ENCODE measurements around the gene BLM.
A peak's percentile ranks its signal among the peaks of the same experiment; 100 is the strongest.
"Not testable (repeated sequence)": the region's sequence is repeated elsewhere in the genome, so short reads cannot be mapped to it uniquely, and the experiment has no call there.

The BLM gene

DNA sequence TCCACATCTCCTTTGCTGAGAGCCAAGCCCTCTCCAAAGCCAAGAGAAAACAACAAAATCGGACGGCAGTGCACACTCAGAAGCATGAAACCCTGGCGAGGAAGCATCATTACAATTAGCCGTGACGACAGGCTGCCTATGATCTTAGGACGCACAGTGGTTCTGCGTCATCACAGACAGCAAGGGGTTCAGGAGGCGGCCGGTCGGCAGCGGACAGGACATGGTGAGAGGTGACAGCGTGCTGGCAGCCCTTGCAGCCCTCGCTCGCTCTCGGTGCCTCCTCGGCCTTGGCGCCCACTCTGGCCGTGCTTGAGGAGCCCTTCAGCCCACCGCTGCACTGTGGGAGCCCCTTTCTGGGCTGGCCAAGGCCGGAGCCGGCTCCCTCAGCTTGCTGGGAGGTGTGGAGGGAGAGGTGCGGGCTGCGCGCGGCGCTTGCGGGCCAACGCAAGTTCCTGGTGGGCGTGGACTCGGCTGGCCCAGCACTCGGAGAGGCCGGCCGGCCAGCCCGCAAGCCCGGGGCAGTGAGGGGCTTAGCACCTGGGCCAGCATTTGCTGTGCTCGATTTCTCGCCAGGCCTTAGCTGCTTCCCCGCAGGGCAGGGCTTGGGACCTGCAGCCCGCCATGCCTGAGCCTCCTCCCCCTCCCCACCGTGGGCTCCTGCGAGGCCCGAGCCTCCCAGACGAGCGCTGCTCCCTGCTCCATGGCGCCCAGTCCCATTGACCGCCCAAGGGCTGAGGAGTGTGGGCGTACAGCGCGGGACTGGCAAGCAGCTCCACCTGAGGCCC, 108.2 kb downstream of the BLM start:
- not testable (repeated sequence) for DNase-seq

DNA sequence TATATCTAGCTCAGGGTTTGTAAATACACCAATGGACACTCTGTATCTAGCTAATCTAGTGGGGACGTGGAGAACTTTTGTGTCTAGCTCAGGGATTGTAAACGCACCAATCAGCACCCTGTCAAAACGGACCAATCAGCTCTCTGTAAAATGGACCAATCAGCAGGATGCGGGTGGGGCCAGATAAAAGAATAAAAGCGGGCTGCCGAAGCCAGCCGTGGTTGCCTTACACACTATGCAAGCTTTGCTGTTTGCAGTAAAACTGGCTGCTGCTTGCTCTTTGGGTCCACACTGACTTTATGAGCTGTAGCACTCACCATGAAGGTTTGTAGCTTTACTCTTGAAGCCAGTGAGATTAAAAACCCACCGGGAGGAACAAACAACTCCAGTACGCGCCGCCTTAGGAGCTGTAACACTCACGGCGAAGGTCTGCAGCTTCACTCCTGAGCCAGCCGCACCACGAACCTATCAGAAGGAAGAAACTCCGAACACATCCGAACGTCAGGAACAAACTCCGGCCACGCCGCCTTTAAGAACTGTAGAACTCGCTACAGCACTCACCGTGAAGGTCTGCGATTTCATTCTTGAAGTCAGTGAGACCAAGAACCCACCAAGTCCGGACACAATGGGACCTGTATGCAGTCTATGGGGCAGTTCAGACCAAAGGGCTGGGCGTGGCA, 109.2 kb downstream of the BLM start:
- not testable (repeated sequence) for DNase-seq

DNA sequence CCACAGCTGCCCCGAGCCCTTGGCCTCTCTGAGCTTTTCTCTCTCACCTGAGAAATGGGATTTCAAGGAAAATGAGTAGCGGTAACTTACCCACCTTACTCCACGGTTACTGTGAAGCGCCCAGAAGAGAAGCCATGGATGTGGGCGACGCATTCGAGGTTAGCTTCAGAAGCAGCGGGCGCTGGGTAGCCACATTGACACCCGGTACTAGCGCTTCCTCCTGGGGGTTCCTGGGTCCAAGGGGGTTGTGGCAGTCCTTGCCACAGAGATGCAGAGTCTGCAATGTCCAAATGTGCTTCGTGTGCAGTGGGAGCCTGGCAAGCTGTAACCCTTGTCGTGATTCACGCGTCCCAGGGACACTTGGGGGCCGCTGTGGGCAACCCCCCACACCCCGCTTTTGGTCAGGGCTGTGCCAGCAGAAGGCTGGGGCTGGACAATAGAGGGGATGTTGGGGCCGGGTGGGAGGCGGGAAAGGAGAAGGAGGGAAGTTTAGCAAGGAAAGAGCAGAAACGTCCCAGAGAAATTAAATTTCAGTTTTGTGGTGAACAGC, 109.8 kb downstream of the BLM start:
- DNase-seq, result no peak

DNA sequence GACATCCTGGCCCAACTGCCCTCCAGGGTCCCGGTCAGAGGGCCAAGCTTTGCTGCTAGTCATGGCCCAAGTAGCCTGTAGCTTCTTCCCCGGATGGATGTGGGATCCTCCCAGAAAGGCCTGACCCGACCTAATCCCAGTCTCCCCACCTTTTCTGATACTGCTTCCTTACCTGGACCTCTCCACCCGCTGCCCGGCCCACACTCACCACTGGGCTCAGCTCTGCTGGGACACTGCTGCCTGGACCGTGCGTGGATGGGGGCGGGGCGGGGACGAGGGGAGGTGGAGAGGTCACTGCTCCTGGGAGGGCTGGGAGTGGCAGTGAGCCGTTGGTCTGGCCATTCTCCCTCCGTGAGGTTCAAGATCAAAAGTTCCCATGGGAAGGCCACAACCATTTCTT, 111.0 kb downstream of the BLM start:
- no peak for DNase-seq

DNA sequence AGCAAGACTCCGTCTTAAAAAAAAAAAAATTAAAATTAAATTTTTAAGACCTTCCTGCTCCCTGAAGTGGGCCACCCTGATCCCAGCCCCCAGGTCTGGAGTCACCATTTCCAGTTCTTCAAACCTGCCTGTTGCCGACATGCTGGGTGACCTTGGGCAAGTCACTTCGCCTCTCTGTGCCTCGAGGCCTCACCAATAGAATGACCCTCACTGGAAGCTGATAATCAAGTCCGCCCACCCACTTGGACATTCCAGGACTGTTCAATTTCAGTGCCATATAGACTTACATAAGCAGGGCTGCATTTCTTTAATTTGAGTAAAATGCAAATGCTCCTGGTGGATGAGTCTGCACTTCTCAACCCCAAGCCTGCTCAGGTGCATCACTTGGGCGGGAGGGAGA, 112.0 kb downstream of the BLM start:
- DNase-seq, result no peak

DNA sequence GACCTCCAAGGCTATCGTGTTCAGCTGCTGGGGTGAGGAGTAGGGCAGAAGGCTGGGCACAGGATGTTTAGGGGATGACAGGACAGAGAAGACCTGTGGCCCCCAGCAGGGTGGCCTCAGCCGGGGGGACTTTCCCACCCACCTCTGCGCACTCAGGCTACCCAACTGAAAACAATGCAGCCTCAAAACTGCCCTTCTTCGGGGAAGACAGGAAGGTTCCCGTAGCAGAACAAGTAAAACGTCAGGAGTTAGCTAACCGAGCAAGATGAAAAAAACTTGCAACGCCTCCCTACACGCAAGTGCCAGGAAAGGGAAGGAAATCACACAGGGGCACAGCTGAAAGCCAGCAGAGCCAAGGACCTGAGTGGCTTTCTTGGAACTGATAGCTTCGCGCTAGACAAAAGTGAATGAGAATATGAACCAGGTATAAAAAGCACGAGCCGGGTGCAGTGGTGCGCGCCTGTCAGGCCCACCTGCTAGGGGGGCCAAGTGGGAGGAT, 112.8 kb downstream of the BLM start:
- DNase-seq, result peak; percentile 74

DNA sequence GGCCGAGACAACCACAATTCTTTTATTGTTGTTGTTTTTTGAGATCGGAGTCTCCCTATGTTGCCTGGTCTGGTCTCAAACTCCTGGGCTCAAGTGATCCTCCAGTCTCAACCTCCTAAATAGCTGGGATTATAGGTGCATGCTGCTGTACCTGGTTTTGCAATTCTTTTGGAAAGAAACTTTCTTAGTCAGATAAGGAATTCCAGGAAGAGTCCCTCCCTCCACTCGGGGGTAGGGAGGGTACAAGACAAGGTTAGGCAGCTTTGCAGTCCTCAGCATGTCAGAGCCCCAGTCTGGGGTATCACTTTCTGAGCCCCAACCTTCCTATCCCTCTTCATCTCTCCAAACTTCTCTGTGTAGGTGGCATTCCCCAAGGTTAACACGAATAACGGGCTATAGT, 117.5 kb downstream of the BLM start:
- DNase-seq, result no peak

DNA sequence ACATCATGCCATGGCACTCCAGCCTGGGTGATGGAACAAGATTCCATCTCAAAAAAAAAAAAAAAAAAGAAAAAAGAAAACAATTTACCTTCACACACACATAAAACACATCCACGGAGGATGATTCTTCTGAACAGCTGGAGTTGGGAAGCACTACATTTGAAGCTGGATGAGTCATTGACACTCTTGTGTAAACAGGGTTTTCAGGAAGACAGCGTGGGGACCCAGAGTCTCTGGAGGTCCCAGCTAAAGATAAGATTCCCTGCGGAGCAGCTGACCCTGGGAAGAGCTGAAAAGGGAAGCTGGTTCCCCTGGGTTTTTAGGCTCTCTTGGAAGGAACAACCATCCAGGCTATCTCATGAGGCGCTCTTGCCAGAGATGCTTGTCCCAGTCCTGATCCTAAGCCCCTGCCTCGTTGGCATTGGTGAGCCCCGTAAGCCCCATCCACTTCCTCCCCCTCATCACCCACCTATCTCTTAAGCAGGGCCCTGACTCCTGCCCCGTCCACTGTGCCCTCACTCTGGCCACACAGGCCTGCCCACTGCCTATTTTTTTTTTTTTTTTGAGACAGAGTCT, 119.2 kb downstream of the BLM start:
- no peak for DNase-seq

DNA sequence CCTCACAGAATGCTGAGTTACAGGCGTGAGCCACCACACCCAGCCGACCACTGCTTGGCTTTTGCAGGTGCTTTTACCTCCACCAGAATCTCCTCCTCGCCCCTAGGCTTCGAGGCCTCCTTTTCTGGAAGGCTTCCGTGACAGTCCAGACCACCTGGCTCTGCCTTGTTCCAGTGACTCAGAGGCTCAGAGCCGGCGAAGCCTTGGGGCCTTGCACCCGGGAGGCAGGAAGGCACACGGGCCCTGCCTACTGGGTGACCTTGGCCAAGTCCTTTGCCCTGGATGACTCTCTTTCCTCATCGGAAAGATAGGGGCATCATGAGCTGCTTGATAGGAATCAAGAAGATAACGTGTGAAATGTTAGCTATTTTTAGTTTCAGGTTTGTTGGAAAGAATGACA, 119.9 kb downstream of the BLM start:
- DNase-seq, result no peak

DNA sequence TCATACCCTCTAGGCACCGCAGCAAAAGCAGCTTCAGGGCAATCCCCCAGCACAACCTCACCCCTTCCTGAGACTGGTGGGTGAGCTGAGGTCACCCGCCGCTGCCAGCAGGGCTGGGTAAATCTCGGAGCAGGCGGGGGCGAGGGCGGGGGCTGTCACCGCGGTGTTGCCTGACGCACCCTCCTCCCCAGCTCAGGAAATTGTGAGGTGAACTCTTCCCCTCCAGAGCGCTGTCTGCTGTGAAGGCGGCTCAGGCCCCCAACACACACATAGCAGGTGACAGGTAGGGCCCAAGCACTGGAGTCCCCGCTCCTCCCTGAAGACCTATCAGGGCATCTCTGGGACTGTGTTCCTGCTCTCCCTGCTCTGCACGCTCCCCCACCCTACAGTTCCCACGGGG, 121.0 kb downstream of the BLM start:
- DNase-seq, result no peak

DNA sequence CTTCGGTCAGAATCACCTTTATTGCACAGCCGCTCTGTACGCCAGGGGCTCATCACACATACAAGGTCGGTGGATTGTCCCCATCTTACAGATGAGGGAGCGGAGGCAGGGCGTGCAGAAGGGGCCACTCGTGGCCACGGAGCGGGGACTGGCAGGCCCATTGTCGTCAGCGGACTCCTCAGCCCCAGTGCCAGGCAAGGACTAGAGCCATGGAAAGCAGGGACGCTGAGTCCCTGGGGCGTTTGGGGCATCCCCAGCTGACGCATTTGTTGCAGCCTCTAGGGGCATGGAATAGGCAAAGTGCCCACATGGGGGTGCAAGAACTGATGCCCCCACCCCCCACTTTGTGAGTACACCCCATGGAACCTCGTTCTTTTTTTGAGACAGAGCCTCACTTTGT, 121.4 kb downstream of the BLM start:
- DNase-seq, result no peak

DNA sequence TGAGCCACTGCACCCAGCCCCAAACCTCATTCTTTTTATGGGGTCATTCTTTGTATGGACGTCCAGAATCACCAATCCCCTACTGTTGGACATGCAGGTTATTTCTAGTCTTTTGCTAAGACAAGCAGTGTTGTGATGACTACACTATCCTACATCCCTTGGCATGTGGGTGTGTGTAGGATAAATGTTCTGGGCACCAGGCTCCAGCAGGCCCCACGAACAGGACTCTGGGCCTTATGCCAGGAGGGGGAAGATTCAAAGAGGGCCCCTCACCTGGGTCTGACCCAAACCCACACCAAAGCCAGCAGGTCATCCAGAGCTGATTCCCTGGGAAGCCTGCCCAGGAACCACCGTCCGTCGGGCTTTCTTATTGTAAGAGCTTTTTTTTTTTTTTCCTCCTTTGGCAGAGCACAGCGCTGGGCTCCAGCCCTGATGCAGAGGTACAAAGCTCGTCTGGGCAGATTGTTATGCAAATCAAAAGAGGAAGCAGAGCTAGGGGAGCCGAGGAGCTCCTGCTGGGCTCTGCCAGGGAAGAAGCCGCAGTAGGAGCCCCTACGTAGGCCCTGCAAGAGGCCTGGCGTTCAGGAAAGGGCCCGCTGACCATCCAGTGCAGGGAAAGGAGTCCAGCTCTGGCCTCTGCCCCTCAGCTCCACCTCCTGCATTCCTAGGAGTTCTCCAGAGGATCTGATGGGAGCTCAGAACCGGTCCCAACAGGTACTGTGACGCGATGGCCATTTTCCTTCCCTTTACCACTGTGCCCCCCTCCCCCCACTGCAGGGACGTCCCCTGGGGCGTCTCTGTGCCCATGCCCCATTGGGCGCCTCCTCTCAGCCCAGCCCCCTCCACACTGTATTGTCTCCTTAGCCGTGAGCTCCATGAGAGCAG, 122.3 kb downstream of the BLM start:
- peak; percentile 82 for DNase-seq

DNA sequence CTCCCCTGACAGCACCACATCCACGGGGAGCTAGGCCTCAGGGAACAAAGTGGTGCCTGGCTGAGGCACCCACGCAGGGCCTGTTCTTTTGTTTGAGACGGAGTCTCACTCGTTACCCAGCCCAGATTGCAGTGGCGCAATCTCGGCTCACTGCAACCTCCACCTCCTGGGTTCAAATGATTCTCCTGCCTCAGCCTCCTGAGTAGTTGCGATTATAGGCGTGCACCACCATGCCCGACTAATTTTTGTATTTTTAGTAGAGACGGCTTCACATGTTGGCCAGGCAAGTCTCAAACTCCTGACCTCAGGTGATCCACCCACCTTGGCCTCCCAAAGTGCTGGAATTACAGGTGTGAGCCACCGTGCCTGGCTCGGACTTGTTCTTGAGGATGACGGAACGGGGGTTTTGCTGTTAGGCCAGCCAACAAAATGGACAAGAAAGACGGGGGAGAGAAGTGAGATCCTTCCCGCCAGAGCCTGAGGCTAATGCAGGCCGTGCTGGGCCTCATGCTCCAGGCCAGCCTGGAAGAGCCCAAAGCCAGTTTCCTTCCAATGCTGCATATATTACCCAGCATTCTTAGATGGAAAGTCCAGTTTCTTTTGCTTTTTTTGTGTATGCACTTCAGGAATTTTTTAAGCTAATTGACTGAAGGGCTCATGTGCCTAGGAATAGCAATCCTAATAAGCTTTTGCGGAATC, 123.2 kb downstream of the BLM start:
- no peak for DNase-seq

DNA sequence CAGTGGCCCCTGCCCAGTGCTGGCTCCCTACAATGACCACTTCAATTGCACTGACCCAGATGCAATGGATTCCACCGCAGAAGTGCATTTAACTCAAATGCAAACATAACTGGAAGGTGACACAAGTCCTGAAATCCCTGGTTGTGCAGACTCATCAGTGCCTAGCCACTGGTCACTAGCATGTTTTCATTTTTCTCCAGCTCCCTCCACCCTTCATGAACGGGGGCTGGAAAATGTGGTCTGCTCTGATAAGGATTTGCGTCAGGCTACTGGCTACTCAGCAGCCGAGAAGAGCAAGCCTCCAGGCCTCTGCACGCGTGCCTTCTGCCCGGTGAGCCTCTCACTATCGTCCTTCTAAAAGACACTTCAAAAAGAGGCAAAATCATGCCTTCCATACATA, 123.8 kb downstream of the BLM start:
- peak; percentile 19 for DNase-seq

DNA sequence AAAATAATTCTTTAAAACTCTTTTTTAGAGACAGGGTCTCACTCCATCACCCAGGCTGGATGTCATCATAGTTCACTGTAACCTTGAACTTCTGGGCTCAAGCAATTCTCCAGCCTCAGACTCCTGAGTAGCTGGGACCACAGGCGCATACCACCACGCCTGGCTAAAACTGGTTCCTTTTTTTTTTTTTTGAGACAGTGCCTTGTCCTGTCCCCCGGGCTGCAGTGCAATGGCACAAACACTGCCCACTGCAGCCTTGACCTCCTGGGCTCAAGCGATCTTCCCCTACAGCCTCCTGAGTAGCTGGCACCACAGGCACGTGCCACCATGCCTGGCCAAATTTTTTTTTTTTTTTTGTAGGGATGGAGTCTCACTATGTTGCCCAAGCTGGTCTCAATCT, 127.5 kb downstream of the BLM start:
- DNase-seq, result peak; percentile 8

DNA sequence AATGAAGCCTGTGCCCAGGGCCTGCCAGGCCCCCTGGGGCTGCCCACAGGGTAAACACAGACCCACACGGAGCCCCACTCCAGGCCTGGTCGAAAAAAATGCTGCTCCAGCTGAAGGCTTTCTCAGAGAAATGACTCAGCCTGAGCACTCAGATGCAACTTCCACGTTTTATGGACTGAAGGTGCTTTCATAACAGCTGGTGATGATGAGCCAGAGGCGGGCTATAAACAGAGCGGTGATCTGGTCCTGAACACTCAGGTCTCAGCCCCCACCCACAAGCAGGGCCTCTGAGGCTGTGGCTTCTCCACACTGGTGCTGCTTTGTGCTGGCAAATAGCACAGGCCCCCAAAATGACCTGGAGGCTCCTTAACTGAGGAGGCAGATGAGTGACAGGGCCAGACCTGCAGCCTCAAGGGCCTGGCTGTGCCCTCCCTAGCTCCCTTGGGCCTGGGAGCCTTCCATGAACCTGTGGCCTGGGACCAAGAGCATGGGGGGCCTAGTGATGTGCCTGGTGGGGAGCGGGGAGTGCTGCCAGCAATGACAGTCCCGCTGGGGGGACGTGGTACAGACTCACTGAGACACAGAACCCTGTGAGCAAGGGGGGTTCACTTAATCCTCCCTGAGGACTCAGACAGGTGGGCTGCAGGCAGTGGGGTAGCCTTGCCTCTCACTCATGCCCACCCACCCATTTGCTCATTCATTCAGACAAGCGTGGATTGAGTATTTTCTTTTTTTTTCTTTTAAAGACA, 128.2 kb downstream of the BLM start:
- peak; percentile 56 for DNase-seq

DNA sequence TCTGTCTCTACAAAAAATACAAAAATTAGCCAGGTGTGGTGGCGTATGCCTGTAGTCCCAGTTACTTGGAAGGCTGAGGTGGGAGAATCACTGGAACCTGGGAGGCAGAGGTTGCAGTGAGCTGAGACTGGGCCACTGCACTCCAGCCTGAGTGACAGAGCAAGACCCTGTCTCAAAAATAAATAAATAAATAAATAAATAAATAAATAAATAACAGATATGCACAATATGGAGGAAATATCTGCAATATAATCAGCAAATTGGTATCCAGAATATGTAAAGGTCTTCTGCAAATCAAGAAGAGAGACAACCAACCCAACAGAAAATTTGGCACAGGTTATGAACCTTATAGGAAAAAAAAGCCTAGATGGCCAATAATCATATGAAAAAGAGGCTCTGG, 132.3 kb downstream of the BLM start:
- not testable (repeated sequence) for DNase-seq

DNA sequence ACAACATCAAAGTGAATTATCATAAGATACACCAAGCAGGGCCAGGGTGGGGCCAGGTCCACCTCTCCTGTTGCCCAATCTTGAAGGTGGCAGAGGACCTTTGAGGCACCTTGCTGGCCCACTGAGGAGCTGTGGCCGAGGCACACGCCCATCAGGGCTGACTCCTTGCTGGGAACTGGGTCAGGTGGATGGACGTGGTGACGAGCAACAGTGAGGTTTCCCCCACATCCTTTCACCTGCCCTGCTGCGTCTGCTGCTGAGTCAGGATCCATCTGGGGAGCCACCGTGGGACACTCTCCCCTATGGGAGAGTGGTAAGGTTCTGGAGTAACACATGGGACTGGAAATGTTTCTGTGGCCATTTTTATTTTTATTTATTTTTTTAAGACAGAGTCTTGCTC, 134.0 kb downstream of the BLM start:
- no peak for DNase-seq

DNA sequence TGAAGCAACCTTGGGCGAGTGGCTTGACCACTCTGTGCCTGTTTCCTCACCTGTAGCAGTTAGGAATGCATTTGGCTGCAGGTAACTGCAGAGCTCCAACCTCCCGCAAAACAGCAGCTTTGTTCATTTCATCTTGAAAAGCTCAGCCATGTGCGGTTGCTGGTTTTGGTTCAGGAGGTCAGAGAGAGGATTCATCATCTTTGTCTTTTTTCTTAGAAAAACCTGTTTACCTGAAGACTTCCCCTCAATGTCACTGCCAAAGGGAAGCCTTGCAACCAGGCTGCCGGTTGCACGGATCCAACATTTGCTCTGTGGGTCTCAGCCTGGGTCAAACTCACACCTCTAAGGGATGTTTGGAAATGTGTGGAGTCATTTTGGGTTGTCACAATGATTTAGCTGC, 134.8 kb downstream of the BLM start:
- no peak for DNase-seq

DNA sequence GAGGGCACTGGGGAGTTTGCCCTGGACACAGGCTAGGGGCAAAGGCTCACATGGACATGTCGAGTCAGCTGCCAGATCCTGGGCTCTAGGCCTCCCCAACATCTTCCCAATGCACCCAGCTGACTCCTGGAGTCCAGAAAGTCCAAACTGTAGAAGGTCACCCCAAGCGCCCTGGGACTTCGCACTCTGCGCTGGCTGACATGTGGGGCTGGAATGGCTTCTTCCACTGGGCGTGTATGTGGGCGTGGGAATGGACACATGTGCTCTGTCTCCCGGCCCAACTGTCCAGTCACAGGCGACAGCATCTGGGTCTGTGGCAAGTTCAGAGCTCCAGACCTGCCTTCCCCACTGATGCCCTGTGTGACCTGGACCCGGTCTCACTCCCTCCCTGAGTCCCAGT, 138.0 kb downstream of the BLM start:
- no peak for DNase-seq

DNA sequence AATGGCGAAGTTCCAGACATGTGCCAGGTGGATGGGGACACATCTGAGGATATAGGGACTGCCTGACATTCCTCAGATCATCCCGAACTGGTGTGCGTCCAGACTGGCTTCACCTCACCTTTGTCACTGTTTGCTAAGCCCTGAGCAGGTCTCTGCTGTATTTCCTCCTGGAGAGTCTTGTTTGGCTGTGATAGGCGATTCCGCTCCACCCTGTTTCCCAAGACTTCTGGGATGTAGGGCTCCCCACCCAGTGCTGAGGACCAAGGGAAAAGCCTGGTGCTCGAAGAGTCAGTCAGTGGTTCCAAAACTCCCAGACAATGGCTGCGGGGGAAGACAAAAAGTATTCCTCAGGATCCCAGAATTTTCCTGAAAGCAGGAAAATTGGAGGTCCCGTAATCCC, 140.2 kb downstream of the BLM start:
- no peak for DNase-seq
